Measurements from ENCODE around the gene NUP153.
"Not testable (repeated sequence)": the region's sequence is repeated elsewhere in the genome, so short reads cannot be mapped to it uniquely, and the experiment has no call there.

GRCh38 chr6:17586623-17587022 is 120.1 kb downstream of the NUP153 start:
- TF ChIP-seq FOS (IDR thresholded peaks at IDR 0.05; ENCODE audit: borderline replicate concordance, extremely low read depth, insufficient read length); NFYB (IDR thresholded peaks at IDR 0.05; ENCODE audit: insufficient read depth, low read depth, low read length); POLR2A (IDR thresholded peaks at IDR 0.05; ENCODE audit: low read depth, low read length); CEBPB (IDR thresholded peaks at IDR 0.05; ENCODE audit: borderline replicate concordance in 1 of 2, low read depth in 2 of 2, low read length in 2 of 2): not testable (repeated sequence)

All from GM12878 (cell line).